ENCODE measurements around the gene RUBCN. TPM values are rescaled to one million over a fixed set of nuclear protein-coding genes. Genes with fewer than 3 reads are reported as not detected.
A peak's percentile ranks its signal among the peaks of the same experiment; 100 is the strongest.
"Not testable (repeated sequence)": the region's sequence is repeated elsewhere in the genome, so short reads cannot be mapped to it uniquely, and the experiment has no call there.

RUBCN gene
- total RNA-seq, 2 donors from 2014 or later: 32.3 to 32.7 TPM

DNA sequence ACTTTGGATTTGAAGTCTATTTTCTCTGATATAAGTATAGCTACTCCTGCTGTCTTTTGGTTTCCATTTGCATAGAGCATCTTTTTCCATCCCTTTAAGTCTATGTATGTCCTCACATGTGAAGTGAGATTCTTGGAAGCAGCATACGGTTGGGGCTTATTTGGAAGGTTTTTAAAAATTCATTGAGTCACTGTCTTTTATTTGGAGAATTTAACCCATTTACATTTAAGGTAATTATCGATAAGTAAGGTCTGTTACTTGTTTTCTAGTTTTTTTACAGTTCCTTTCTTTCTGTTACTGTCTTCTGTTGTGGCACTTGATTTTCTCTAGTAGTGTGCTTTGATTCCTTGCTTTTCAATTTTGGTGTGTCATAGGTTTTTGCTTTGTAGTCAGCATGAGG, 14.0 kb downstream of the RUBCN start:
- TF ChIP-seq, protein P1, sequence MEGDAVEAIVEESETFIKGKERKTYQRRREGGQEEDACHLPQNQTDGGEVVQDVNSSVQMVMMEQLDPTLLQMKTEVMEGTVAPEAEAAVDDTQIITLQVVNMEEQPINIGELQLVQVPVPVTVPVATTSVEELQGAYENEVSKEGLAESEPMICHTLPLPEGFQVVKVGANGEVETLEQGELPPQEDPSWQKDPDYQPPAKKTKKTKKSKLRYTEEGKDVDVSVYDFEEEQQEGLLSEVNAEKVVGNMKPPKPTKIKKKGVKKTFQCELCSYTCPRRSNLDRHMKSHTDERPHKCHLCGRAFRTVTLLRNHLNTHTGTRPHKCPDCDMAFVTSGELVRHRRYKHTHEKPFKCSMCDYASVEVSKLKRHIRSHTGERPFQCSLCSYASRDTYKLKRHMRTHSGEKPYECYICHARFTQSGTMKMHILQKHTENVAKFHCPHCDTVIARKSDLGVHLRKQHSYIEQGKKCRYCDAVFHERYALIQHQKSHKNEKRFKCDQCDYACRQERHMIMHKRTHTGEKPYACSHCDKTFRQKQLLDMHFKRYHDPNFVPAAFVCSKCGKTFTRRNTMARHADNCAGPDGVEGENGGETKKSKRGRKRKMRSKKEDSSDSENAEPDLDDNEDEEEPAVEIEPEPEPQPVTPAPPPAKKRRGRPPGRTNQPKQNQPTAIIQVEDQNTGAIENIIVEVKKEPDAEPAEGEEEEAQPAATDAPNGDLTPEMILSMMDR (IDR thresholded peaks at IDR 0.05): no peak
- Histone ChIP-seq H3K4me1 (no peaks in the 10 kb centered on the region), H3K4me3 (no peak overlapping the region), H3K27me3 (no peaks in the 10 kb centered on the region), H3K36me3 (peaks cover 9% of the 10 kb centered on the region), H3K9me3 (peaks cover 6 to 10% of the 10 kb centered on the region in 2 donors), H3K27ac (no peak overlapping the region)
- no peak for DNase-seq (ENCODE audit: low spot score)

DNA sequence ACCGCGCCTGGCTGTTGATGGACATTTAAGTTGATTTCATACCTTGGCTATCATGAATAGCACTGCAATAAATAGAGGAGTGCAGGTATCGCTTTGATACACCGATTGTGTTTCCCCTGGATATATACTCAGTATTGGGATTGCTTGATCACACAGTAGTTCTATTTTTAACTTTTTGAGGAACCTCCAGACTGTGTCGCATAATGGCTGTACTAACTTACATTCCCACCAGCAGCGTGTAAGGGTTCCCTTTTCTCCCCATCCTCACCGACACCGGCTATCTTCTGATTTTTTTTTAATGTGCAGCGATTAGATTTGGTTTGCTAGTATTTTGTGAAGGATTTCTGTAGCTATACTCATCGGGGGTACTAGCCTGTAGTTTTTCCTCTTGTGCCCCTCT, 16.0 kb downstream of the RUBCN start:
- Histone ChIP-seq H3K27me3 (no peaks in the 10 kb centered on the region), H3K4me1 (no peaks in the 10 kb centered on the region), H3K36me3 (peaks cover 17% of the 10 kb centered on the region), H3K9me3 (peaks cover 6 to 10% of the 10 kb centered on the region in 2 donors), H3K4me3 (no peak overlapping the region), H3K27ac (no peak overlapping the region)
- DNase-seq (ENCODE audit: low spot score): no peak
- TF ChIP-seq, protein P1 (IDR thresholded peaks at IDR 0.05): no peak

DNA sequence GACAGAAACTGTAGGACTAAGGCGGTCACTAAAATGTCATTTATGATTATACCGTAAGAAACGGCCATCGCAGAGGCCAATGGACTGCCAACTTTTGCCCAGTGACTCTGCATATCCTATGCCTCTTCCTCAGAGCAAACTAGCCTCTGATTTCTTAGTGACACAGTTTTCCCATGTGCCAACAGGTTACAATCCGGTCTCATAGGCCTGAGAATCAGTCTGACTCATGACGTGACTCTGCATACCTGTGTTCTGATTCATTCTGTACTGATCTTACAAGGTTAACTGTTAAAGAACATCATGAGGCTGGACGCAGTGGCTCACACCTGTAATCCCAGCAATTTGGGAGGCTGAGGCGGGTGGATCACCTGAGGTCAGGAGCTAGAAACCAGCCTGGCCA, 17.8 kb downstream of the RUBCN start:
- peaks cover 0 to under 1% of the 10 kb centered on the region in 2 donors for H3K4me1 ChIP-seq
- TF ChIP-seq, protein P1 (IDR thresholded peaks at IDR 0.05): no peak
- no peak overlapping the region for H3K4me3 ChIP-seq
- DNase-seq (ENCODE audit: low spot score): no peak
- H3K9me3 ChIP-seq: peaks cover 6 to 10% of the 10 kb centered on the region in 2 donors
- H3K36me3 ChIP-seq: peaks cover 17% of the 10 kb centered on the region
- H3K27ac ChIP-seq: no peak overlapping the region
- H3K27me3 ChIP-seq: no peaks in the 10 kb centered on the region

DNA sequence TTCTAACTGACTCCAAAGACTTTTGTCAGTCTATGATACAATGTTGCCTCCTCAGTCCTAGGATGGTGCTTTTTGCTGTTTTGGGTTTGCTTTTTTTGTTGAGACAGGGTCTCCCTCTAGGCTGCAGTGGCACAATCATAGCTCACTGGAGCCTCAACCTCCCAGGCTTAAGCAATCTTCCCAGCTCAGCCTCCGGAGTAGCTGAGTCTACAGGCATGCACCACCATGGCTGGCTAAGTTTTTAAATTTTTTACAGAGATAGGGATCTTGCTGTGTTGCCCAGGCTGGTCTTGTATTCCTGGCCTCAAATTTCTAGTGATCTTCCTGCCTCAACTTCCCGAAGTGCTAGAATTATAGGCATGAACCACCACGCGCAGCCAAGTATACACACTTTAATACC, 22.5 kb downstream of the RUBCN start:
- Histone ChIP-seq H3K36me3 (peaks cover 8% of the 10 kb centered on the region), H3K4me3 (no peak overlapping the region), H3K27ac (peak overlapping the region; percentile 90 to 98), H3K4me1 (peaks cover 0 to 29% of the 10 kb centered on the region in 2 donors), H3K27me3 (no peaks in the 10 kb centered on the region), H3K9me3 (no peaks in the 10 kb centered on the region)
- TF ChIP-seq, protein P1 (IDR thresholded peaks at IDR 0.05): no peak
- no peak for DNase-seq (ENCODE audit: low spot score)

DNA sequence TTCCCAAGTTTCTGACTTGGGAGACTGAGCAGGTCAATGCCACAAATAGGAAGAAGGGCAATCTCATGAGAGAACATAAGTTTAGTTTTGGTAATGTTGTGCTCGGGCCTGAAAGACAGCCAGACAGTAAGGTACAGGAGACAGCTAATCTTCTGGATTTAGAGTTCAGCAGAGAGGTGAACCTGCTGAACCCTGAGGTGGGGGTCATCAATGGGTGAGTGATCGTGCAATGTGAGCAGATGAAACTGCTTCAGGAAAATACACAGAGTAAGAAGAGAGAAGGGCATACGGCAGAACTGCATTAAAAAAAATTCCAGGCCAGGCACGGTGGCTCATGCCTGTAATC, 23.3 kb downstream of the RUBCN start:
- TF ChIP-seq, protein P1 (IDR thresholded peaks at IDR 0.05): no peak
- H3K27ac ChIP-seq: peak overlapping the region; percentile 90 to 98
- H3K36me3 ChIP-seq: peaks cover 8% of the 10 kb centered on the region
- no peaks in the 10 kb centered on the region for H3K9me3 ChIP-seq
- H3K27me3 ChIP-seq: no peaks in the 10 kb centered on the region
- DNase-seq (ENCODE audit: low spot score): no peak
- no peak overlapping the region for H3K4me3 ChIP-seq
- H3K4me1 ChIP-seq: peaks cover 0 to 29% of the 10 kb centered on the region in 2 donors

DNA sequence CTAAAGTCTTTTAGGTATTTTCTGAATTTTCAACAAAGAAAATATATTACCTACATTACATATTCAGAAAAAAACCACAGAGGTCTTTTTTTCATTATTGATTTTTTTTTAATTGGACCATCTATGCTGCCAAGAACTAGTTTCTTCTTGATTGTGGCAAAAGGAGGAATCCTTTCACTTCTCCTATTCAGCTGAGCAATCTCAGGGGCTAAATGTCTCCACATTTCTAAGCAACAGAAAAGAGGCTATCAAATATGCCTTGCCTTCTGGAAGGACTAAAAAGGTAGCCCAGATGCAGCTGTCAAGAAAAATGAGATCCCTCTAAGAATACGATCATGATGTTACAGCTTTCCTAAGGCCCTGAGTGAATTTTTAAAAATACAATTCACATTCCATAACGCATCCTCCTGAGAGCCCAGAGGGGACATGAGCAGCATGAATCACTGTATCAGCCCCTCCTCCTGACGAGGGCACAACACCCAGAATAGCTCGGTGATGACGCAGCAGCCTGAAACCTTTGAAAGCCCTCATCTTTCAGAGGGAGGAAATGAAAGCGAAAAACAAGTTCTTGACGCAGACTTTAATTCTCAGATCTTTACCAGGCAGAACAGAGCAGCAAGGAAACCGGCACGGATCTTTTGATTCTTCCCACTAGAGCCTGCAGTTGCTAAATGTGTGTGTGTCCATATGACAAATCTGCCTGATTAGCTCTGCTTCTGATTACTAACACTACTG, 24.6 kb downstream of the RUBCN start:
- peak; percentile 95 for DNase-seq (ENCODE audit: low spot score)
- peaks cover 3% of the 10 kb centered on the region for H3K36me3 ChIP-seq
- TF ChIP-seq, protein P1 (IDR thresholded peaks at IDR 0.05): no peak
- no peaks in the 10 kb centered on the region for H3K27me3 ChIP-seq
- H3K9me3 ChIP-seq: no peaks in the 10 kb centered on the region
- peak overlapping the region; percentile 90 to 98 for H3K27ac ChIP-seq
- H3K4me1 ChIP-seq: peaks cover 0 to 29% of the 10 kb centered on the region in 2 donors
- peak overlapping the region; percentile 30 to 33 for H3K4me3 ChIP-seq

DNA sequence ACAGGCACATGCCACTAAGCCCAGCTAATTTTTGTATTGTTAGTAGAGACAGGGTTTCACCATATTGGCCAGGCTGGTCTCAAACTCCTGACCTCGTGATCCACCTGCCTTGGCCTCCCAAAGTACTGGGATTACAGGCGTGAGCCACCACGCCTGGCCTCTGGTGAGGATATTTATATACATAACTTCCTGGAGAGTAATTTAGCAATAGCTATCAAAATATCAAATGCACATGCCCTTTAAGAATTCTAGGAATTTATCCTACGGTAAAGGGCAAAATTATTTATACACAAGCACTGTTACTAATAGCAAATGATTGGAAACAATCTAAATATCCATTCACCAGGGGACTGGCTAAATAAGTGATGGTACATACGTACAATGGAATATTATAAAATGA, 25.7 kb downstream of the RUBCN start:
- DNase-seq (ENCODE audit: low spot score); H3K27me3 ChIP-seq; H3K36me3 ChIP-seq; H3K4me3 ChIP-seq; H3K9me3 ChIP-seq: not testable (repeated sequence)
- peak overlapping the region in 1 of 2 donors; percentile 90 for H3K27ac ChIP-seq
- H3K4me1 ChIP-seq: peaks cover 0 to 29% of the 10 kb centered on the region in 2 donors
